ENCODE data around the gene DENND4B. TPM values are rescaled to one million over a fixed set of nuclear protein-coding genes. Genes with fewer than 3 reads are reported as not detected.
"Not testable (repeated sequence)": the region's sequence is repeated elsewhere in the genome, so short reads cannot be mapped to it uniquely, and the experiment has no call there.

DENND4B gene, protein sequence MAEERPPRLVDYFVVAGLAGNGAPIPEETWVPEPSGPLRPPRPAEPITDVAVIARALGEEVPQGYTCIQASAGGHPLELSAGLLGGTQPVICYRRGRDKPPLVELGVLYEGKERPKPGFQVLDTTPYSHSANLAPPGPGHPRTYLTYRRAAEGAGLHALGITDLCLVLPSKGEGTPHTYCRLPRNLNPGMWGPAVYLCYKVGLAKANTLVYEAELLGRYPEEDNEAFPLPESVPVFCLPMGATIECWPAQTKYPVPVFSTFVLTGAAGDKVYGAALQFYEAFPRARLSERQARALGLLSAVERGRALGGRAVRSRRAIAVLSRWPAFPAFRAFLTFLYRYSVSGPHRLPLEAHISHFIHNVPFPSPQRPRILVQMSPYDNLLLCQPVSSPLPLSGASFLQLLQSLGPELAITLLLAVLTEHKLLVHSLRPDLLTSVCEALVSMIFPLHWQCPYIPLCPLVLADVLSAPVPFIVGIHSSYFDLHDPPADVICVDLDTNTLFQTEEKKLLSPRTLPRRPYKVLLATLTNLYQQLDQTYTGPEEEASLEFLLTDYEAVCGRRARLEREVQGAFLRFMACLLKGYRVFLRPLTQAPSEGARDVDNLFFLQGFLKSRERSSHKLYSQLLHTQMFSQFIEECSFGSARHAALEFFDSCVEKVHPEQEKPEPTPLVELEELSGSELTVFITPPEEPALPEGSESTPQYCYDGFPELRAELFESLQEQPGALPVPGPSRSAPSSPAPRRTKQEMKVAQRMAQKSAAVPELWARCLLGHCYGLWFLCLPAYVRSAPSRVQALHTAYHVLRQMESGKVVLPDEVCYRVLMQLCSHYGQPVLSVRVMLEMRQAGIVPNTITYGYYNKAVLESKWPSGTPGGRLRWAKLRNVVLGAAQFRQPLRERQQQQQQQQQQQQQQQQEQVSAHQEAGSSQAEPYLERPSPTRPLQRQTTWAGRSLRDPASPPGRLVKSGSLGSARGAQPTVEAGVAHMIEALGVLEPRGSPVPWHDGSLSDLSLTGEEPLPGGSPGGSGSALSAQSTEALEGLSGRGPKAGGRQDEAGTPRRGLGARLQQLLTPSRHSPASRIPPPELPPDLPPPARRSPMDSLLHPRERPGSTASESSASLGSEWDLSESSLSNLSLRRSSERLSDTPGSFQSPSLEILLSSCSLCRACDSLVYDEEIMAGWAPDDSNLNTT (N-terminal part only)
- total RNA-seq, result 37.3 TPM

DNA sequence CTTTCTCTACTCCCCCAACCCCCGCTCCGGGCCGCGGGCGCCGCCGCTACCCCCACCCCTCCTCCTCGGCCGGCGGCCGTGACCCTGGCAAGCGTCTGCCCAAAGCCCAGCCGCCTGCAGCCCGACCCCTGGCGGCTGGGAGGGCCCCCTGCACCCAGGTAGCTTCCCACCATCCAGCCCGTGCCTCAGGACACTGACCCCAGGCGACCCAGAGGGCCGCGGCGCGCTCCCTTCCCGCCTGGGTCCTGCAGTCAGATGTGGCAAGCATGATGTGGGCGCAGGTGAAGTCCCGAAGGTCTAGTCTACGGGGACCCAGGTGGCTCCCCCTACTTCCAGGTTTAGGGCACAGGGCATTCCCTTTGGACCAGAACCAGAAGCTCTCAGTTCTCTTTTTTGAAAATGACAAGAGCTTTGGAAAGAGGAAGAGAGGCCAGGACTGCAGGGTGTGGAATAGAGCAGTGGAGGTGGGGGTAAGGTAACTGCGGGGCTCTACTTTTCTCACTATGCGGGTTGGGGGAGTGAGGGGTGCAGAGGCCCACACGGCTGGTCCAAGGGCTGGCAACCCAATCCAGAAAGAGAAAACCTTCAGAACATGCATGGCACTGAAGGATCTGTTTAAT, at the start of gene DENND4B:
Gene DENND4B (minus strand): TSS at position 97 of the 620 bp plus-strand sequence. CDS start 2,344 bp downstream, outside the sequence.
- Histone ChIP-seq H3K9me3 (ENCODE audit: low read depth, low read length) (no peaks in the 10 kb centered on the region), H3K27me3 (ENCODE audit: insufficient read depth, low read length) (no peaks in the 10 kb centered on the region), H3K4me3 (ENCODE audit: low read length) (peak within 1 kb of the TSS; percentile 58), H3K4me1 (ENCODE audit: insufficient read depth, low read length) (peaks cover 49% of the 10 kb centered on the region)

DNA sequence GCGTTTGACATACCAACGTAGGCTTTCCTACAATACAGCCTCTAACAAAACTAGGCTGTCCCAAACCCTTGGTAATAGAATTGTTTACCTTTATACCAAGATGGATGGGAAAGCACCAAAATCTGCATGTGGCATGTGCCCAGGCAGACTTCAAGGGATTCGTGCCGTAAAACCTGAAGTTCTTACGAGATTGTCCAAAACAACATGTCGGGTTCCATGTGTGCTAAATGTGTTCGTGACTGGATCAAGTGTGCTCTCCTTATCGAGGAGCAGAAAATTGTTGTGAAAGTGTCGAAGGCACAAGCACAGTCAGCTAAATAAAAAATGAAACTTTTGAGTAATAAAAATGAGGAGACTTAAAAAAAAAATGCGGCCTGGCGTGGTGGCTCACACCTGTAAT, 49.1 kb upstream of the DENND4B start:
- H3K4me3 ChIP-seq (ENCODE audit: low read length), result no peak overlapping the region
- no peaks in the 10 kb centered on the region for H3K9me3 ChIP-seq (ENCODE audit: low read depth, low read length)
- H3K4me1 ChIP-seq (ENCODE audit: insufficient read depth, low read length), result peaks cover 29% of the 10 kb centered on the region
- H3K27me3 ChIP-seq (ENCODE audit: insufficient read depth, low read length), result no peaks in the 10 kb centered on the region

DNA sequence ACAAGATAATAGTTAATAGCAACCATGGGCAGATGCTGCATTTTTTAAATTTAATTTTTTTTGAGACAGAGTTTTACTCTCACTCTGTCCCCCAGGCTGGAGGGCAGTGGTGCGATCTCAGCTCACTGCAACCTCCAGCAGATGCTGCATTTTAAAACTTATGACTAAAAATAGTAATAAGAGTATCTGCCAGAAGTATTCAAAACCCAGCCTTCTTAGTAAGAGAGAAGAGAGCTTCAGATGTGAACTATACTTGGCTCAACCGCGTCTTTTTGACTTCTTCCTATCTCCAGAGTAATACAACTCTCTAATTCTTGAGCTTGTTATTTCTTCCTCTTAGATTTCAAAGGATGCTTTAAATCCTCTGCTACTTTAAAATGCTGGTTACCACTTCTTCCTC, 48.7 kb upstream of the DENND4B start:
- no peaks in the 10 kb centered on the region for H3K9me3 ChIP-seq (ENCODE audit: low read depth, low read length)
- no peak overlapping the region for H3K4me3 ChIP-seq (ENCODE audit: low read length)
- H3K4me1 ChIP-seq (ENCODE audit: insufficient read depth, low read length), result peaks cover 30% of the 10 kb centered on the region
- H3K27me3 ChIP-seq (ENCODE audit: insufficient read depth, low read length), result no peaks in the 10 kb centered on the region

DNA sequence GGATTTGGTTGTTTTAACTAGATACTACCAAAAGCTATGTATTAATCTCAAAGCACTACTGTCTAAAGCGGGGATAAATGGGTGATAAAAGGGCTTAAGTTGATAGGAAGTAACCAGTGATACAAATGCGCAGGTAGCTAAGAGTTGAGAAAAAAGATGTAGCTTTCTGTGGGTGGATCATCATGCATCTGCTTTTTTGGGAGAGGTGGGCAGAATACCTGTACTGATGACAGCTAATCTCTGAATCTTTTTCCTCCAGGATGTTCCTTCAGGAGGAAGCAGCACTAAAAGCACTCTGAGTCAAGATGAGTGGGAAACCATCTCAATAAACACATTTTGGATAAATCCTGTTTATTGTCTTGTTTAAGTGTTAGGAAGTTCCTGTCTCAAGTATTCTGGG, 45.3 kb upstream of the DENND4B start:
- Histone ChIP-seq H3K27me3 (ENCODE audit: insufficient read depth, low read length) (no peaks in the 10 kb centered on the region), H3K9me3 (ENCODE audit: low read depth, low read length) (no peaks in the 10 kb centered on the region), H3K4me1 (ENCODE audit: insufficient read depth, low read length) (peaks cover 40% of the 10 kb centered on the region), H3K4me3 (ENCODE audit: low read length) (peak overlapping the region; percentile 97)

DNA sequence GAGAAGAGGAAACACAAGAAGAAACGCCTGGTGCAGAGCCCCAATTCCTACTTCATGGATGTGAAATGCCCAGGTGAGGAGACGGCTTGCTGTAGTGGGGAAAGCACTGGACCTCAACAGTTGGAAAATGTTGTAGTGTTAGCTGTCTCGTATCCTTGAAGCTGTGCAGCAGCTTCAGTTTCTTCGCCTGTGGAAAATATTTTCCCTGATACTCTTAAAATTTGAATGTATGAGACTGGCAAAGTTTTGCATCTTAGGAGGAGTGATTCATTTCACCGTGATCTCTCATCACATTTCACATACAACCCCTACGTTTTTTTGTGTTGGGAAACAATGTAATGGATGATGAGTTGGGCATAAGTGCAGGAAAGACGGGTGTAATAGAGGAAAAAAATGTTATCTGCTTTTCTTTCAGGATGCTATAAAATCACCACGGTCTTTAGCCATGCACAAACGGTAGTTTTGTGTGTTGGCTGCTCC, 44.7 kb upstream of the DENND4B start:
- Histone ChIP-seq H3K9me3 (ENCODE audit: low read depth, low read length) (no peaks in the 10 kb centered on the region), H3K27me3 (ENCODE audit: insufficient read depth, low read length) (no peaks in the 10 kb centered on the region), H3K4me1 (ENCODE audit: insufficient read depth, low read length) (peaks cover 46% of the 10 kb centered on the region), H3K4me3 (ENCODE audit: low read length) (peak overlapping the region; percentile 97)

DNA sequence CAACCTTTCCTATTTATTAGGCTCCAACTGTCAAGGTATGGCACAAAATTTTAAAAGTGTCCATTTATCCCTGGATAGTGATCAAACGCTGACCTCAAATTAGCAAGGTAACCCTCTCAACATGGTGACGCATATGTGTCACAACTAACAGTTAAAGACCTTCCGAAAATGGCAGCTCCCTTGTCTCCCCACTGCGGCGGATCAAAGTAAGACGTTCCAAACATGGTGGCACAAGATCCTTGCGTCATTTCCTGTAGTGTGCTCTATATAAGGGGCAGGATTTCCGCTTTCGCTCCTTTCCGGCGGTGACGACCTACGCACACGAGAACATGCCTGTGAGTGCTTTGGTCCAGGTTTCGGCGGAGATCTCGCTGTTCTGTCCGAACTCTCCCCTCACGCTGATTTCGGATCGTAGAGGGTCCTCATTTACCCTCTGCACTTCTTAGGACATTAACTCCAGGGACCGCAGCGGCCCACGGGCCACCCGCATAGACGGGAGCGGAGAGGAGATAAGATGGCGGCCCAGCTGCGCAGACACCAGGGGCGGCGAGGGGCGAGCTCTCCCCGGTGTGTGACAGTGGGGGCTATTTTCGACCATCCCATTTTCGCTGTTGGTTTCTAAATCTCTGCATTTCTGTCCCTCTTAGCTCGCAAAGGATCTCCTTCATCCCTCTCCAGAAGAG, 44.1 kb upstream of the DENND4B start, which contains the start of gene RPS27:
Gene RPS27 (plus strand): TSS at position 295 of the 683 bp plus-strand sequence. CDS start 35 bp downstream, at position 330.
- Histone ChIP-seq H3K27me3 (ENCODE audit: insufficient read depth, low read length) (no peaks in the 10 kb centered on the region), H3K4me3 (ENCODE audit: low read length) (peak within 1 kb of the TSS; percentile 97), H3K9me3 (ENCODE audit: low read depth, low read length) (no peaks in the 10 kb centered on the region), H3K4me1 (ENCODE audit: insufficient read depth, low read length) (peaks cover 49% of the 10 kb centered on the region)

DNA sequence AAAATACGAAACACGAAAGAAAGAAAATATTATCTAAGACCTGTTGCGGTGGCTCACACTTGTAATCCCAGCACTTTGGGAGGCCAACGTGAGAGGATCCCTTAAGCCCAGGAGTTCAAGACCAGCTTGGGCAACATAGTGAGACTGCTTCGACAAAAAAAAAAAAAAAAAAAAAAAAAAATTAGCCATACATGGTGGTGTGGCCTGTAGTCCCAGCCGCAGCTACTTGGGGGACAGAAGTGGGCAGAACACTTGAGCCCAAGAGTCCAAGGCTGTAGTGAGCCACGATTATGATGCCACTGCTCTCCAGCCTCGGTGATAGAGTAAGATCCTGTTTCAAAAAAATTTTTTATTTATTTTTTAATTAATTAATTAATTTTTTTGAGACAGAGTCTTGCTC, 41.1 kb upstream of the DENND4B start:
- H3K9me3 ChIP-seq (ENCODE audit: low read depth, low read length), result no peaks in the 10 kb centered on the region
- H3K4me3 ChIP-seq (ENCODE audit: low read length), result no peak overlapping the region
- H3K27me3 ChIP-seq (ENCODE audit: insufficient read depth, low read length), result no peaks in the 10 kb centered on the region
- peaks cover 51% of the 10 kb centered on the region for H3K4me1 ChIP-seq (ENCODE audit: insufficient read depth, low read length)

DNA sequence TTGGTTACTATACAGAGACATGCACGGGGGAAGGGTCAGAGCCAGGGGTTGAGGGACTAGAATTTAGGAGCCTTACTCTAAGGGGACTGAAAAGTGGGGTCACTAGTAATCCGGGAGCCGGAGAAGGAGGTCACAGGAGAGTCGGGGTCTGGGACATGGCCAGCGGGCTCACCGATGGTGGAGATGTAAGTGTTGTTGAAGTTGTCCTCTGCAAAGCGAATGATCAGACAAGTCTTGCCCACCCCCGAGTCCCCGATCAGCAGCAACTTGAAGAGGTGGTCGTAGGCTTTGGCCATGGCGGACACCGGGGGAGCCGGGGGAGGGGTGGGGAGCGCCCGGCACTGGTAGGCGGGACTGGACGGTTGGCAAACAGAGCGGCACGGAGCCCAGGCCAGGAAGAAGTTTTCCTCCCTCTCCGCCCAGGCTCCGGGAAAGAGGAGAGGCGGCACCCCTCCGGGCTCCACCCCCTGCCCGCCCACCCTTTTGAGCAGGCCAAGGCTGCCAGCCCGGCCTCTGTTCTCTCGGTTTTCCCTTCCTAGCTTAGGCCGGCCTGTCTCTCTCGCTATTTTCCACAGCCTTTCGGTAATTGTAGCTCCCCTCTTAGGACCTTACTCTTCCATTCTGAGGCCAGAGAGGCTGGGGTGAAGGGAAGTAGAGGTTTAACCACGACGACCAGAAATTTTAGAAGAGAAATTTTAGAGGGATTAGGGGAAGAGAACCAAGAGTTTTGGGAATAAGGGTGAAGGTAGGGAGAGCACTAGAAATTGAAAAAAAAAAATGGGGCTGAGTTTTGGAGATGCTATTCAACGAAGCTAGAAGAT, 39.6 kb upstream of the DENND4B start, which contains the start of gene RAB13:
Gene RAB13 (minus strand): TSS at position 399 of the 821 bp plus-strand sequence. CDS start 103 bp downstream, at position 296.
- H3K4me3 ChIP-seq (ENCODE audit: low read length), result peak within 1 kb of the TSS; percentile 5
- no peaks in the 10 kb centered on the region for H3K27me3 ChIP-seq (ENCODE audit: insufficient read depth, low read length)
- H3K4me1 ChIP-seq (ENCODE audit: insufficient read depth, low read length), result peaks cover 36% of the 10 kb centered on the region
- H3K9me3 ChIP-seq (ENCODE audit: low read depth, low read length), result no peaks in the 10 kb centered on the region

DNA sequence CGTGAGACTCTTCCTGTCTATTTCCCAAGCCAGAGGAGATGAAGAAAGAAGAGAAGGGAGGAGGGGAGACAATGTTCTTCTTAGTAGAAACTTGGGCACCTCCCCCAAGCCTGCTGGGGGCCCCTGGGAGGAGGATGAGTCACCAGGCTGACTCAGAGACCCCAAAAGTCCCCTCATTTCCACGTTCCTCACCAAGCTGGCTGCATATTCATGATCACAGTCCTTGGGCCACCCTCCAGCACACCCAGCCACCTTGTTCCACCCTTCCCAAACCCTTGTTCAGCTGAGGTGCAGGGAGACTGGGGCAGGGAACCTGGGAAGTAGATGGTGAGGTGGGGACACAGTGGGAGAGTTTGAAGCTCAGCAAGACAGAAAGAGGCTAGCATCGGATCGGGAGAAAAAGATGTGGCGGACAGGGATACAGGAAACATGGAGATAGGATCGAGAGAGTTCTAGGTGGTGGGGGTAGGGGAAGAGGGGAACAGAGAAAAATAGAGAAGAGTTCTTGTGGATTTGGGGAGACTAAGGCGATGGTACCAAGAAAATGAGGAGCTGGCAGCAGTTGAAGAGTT, 38.9 kb upstream of the DENND4B start:
- Histone ChIP-seq H3K4me3 (ENCODE audit: low read length) (no peak overlapping the region), H3K27me3 (ENCODE audit: insufficient read depth, low read length) (no peaks in the 10 kb centered on the region), H3K9me3 (ENCODE audit: low read depth, low read length) (no peaks in the 10 kb centered on the region), H3K4me1 (ENCODE audit: insufficient read depth, low read length) (peaks cover 35% of the 10 kb centered on the region)

DNA sequence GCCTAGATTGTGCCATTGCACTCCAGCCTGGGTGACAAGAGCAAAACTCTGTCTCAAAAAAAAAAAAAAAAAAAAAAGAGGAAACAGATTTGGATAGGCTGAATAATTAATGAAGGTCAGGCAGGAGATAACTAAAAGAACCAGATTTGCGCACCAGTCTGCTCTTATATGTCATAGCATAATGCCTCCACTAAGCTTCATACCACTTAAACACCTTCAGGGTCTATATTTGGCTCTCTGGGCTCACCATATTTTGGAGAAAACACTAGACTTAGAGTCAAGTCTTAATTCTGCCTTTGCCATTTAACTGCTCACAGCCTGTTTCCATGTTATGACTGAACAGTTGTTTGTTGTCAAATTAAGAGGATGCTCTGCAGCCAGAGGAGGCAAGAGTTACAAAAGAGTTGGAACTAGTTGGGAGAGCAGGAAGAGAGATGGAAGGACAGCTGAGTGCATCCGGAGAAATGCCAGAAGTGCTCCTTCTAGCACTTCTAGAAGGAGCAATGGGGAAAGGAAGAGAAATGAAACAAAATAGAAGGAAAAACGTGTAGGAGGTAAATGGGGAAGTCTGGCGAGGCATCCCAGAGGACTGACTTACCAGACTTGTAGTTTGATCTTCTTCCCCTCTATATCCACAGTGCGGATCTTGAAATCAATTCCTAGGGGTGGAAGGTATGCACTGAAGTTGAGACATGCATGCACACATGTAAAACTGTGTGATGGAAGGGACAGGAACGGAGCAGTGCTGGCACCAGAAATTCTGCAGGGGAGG, 37.8 kb upstream of the DENND4B start:
- Histone ChIP-seq H3K4me3 (ENCODE audit: low read length) (no peak overlapping the region), H3K9me3 (ENCODE audit: low read depth, low read length) (no peaks in the 10 kb centered on the region)

DNA sequence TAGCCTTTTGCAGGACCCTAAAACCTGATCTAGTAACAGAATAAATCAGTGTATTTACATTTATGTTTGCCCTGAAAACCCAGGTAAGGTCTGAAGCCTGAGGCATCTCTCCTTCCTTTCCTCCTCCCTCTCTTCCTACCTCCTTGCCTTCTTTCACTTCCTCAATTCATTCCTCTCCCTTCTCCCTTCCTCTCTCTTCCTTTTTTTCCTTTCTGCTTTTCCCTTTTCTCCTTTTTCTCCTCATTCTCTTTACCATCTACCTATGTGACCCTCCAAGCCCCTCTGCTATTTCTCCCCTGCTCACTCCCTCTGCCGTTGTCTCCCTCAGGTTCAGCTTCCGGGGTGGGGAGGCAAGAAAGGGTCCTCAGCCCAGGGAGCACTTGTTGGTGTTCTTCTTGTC, 35.2 kb upstream of the DENND4B start:
- not testable (repeated sequence) for H3K9me3 ChIP-seq (ENCODE audit: low read depth, low read length); H3K27me3 ChIP-seq (ENCODE audit: insufficient read depth, low read length); H3K4me3 ChIP-seq (ENCODE audit: low read length)
- peaks cover 38% of the 10 kb centered on the region for H3K4me1 ChIP-seq (ENCODE audit: insufficient read depth, low read length)

More for the DNA sequence above, 37.8 kb upstream of the DENND4B start:
- Histone ChIP-seq H3K27me3 (ENCODE audit: insufficient read depth, low read length) (no peaks in the 10 kb centered on the region), H3K4me1 (ENCODE audit: insufficient read depth, low read length) (peaks cover 31% of the 10 kb centered on the region)

DNA sequence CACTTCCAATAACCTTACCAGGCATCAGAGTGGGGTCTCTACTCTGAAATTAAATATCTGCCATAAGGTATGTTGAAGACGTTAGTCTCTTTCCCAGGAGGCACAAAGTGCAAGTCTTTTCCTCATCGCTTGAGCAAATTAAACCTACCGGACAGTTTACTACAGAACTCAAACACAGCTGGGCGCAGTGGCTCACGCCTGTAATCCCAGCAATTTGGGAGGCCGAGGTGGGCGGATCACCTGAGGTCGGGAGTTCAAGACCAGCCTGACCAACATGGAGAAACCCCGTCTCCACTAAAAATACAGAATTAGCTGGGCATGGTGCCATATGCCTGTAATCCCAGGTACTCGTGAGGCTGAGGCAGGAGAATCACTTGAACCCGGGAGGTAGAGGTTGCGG, 32.6 kb upstream of the DENND4B start:
- not testable (repeated sequence) for H3K4me3 ChIP-seq (ENCODE audit: low read length); H3K9me3 ChIP-seq (ENCODE audit: low read depth, low read length)
- peaks cover 28% of the 10 kb centered on the region for H3K4me1 ChIP-seq (ENCODE audit: insufficient read depth, low read length)

More for the DNA sequence above, 32.6 kb upstream of the DENND4B start:
- not testable (repeated sequence) for H3K27me3 ChIP-seq (ENCODE audit: insufficient read depth, low read length)
